DND-41 (cell line): ENCODE results near the gene COL23A1.

Experiments used
- ATAC-seq: fragments of 200-7000 bp; cut with Tn5 transposase; 3 replicates; pipeline ENCODE4 v1.9.1; 2021; ENCODE audit warnings: low read depth; ENCODE audit not compliant: insufficient read depth
- DNase-seq: peaks from one replicate; pipeline ENCODE4 v3.0.0-alpha.2; 2020
- H2AFZ ChIP-seq: 2 replicates; pipeline ENCODE4 v1.6.0; 2012; ENCODE audit warnings: low read depth, low read length
- H3K27ac ChIP-seq: 2 replicates; pipeline ENCODE4 v1.5.1; 2012; ENCODE audit warnings: low read length, inconsistent platforms
- H3K27me3 ChIP-seq: fragments of 200-600 bp; sonication (generic); 2 replicates; pipeline ENCODE4 v1.6.0; 2012; ENCODE audit warnings: low read length, mild to moderate bottlenecking, inconsistent platforms; ENCODE audit not compliant: insufficient read depth, poor library complexity
- H3K36me3 ChIP-seq: 2 replicates; pipeline ENCODE4 v1.5.1; 2012; ENCODE audit warnings: low read length, inconsistent platforms; ENCODE audit not compliant: insufficient read depth
- H3K4me1 ChIP-seq: 2 replicates; pipeline ENCODE4 v1.5.1; 2012; ENCODE audit warnings: mild to moderate bottlenecking, low read length; ENCODE audit not compliant: insufficient read depth
- H3K4me2 ChIP-seq: 2 replicates; pipeline ENCODE4 v1.6.0; 2012; ENCODE audit warnings: mild to moderate bottlenecking, moderate library complexity, low read length, inconsistent platforms; ENCODE audit not compliant: insufficient read depth
- H3K4me3 ChIP-seq, 2 experiments: fragments of 200-600 bp in 1 of 2; shearing (Covaris generic) in 1 of 2; 2 replicates each; pipeline ENCODE4 v1.5.1; 2012 to 2016; ENCODE audit warnings: inconsistent platforms in 2 of 2, low read length in 2 of 2, mild to moderate bottlenecking in 2 of 2, low read depth in 1 of 2, moderate library complexity in 1 of 2
- H3K79me2 ChIP-seq: 2 replicates; pipeline ENCODE4 v1.6.0; 2012; ENCODE audit warnings: low read length, inconsistent platforms; ENCODE audit not compliant: insufficient read depth
- H3K9ac ChIP-seq: 2 replicates; pipeline ENCODE4 v1.6.0; 2012; ENCODE audit warnings: low read depth, mild to moderate bottlenecking, inconsistent platforms, low read length, moderate library complexity
- H3K9me3 ChIP-seq: 2 replicates; pipeline ENCODE4 v1.5.1; 2012; ENCODE audit warnings: low read length, moderate library complexity, mild to moderate bottlenecking, inconsistent platforms; ENCODE audit not compliant: insufficient read depth, severe bottlenecking
- H4K20me1 ChIP-seq: 2 replicates; pipeline ENCODE4 v1.6.0; 2012; ENCODE audit warnings: low read length; ENCODE audit not compliant: insufficient read depth
- CTCF ChIP-seq: IDR thresholded peaks from 2 replicates; pipeline ENCODE4 v1.5.1; 2012; ENCODE audit warnings: borderline replicate concordance, low read length, moderate library complexity, mild to moderate bottlenecking; ENCODE audit not compliant: poor library complexity, severe bottlenecking; ENCODE audit errors: extremely low read depth
- EZH2 ChIP-seq: IDR thresholded peaks from 3 replicates; pipeline ENCODE4 v1.6.1; 2012; ENCODE audit warnings: borderline replicate concordance, low read depth, mild to moderate bottlenecking, moderate library complexity, low read length, inconsistent platforms; ENCODE audit not compliant: severe bottlenecking

The COL23A1 gene

GRCh38 chr5:178622679-178623247 is 32.6 kb upstream of the COL23A1 start:
- ATAC-seq, result no peak
- Histone ChIP-seq H3K9me3 (no peaks in the 10 kb centered on the region), H3K36me3 (peaks cover 53% of the 10 kb centered on the region), H3K9ac (no peak overlapping the region), H3K79me2 (peaks cover 71% of the 10 kb centered on the region), H3K27me3 (no peaks in the 10 kb centered on the region), H2AFZ (no peak overlapping the region), H3K4me3 (no peak overlapping the region), H3K4me2 (peak overlapping the region; percentile 7; the same call in 1 of the 2 replicates), H3K4me1 (peaks cover 28% of the 10 kb centered on the region), H3K27ac (no peak overlapping the region), H4K20me1 (peaks cover 21% of the 10 kb centered on the region; the same call in 1 of the 2 replicates)
- DNase-seq, result no peak
- no peak for TF ChIP-seq EZH2
- TF ChIP-seq CTCF, result no peak

GRCh38 chr5:178619390-178619789 is 29.2 kb upstream of the COL23A1 start:
- Histone ChIP-seq H3K9ac (no peak overlapping the region), H3K4me1 (peaks cover 11% of the 10 kb centered on the region), H3K4me2 (no peak overlapping the region), H3K4me3 (no peak overlapping the region), H4K20me1 (peaks cover 2% of the 10 kb centered on the region; the same call in 1 of the 2 replicates), H3K27ac (no peak overlapping the region), H3K36me3 (peaks cover 86% of the 10 kb centered on the region), H2AFZ (no peak overlapping the region), H3K79me2 (peaks cover 49% of the 10 kb centered on the region), H3K27me3 (no peaks in the 10 kb centered on the region), H3K9me3 (no peaks in the 10 kb centered on the region)
- ATAC-seq, result no peak
- DNase-seq, result no peak
- TF ChIP-seq EZH2, result no peak
- no peak for TF ChIP-seq CTCF

GRCh38 chr5:178612299-178612698 is 22.1 kb upstream of the COL23A1 start:
- Histone ChIP-seq H3K4me1 (no peaks in the 10 kb centered on the region), H3K36me3 (peaks cover 92% of the 10 kb centered on the region), H3K27me3 (no peaks in the 10 kb centered on the region), H3K4me3 (no peak overlapping the region), H3K27ac (no peak overlapping the region), H3K9ac (no peak overlapping the region), H3K79me2 (no peaks in the 10 kb centered on the region; the same call in 1 of the 2 replicates), H3K4me2 (no peak overlapping the region), H2AFZ (no peak overlapping the region), H3K9me3 (no peaks in the 10 kb centered on the region), H4K20me1 (no peaks in the 10 kb centered on the region)
- no peak for DNase-seq
- ATAC-seq, result no peak
- no peak for TF ChIP-seq EZH2
- no peak for TF ChIP-seq CTCF

DNA sequence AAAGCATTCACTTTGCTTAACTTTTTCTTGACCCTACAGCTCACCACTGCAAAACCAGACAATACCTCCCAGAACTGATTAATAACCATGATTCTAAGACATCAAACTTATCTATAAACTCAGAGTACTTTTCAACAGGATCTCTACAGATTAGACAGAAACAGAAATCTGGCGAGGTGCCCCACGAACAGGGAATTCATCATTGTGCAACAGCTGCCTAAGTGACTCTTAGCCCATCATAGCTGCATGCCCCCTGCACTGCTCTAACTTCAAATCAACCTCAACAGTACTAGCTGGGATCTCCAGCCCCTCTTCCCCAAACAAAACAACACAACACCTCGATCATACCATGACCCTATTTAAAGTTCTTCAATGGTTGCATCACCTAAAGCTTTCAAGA is 16.1 kb upstream of the COL23A1 start:
- H3K4me3 ChIP-seq, result no peak overlapping the region
- H3K4me2 ChIP-seq, result no peak overlapping the region
- H3K36me3 ChIP-seq, result peaks cover 93% of the 10 kb centered on the region
- no peaks in the 10 kb centered on the region for H3K9me3 ChIP-seq
- H3K27me3 ChIP-seq, result no peaks in the 10 kb centered on the region
- no peaks in the 10 kb centered on the region; the same call in 1 of the 2 replicates for H3K79me2 ChIP-seq
- TF ChIP-seq CTCF (no peak), EZH2 (no peak)
- 0 out of 2 replicates have a peak, but pooled peaks cover 3% of the 10 kb centered on the region for H4K20me1 ChIP-seq
- H3K27ac ChIP-seq, result no peak overlapping the region
- H3K4me1 ChIP-seq, result no peaks in the 10 kb centered on the region
- ATAC-seq (no peak), DNase-seq (no peak)
- no peak overlapping the region for H3K9ac ChIP-seq
- H2AFZ ChIP-seq, result no peak overlapping the region
